CD4-positive, alpha-beta T cell (primary cell): Measurements from ENCODE around the gene PDLIM4. TPM values are rescaled to one million over a fixed set of nuclear protein-coding genes. Genes with fewer than 3 reads are reported as not detected.

Source experiments
- ATAC-seq: fragments of 200-7000 bp; cut with Tn5 transposase; one replicate; pipeline ENCODE4 v1.10.0; 2022; ENCODE audit warnings: mild to moderate bottlenecking; ENCODE audit not compliant: poor library complexity
- CTCF ChIA-PET: fragments of 350-600 bp; sonication (Branson Sonifier 250); formaldehyde crosslinking; loops from one replicate; lab custom pipeline; 2021; ENCODE audit warnings: antibody characterized with exemption, inconsistent platforms; lab: Charles Lee
- POLR2A ChIA-PET: fragments of 350-600 bp; sonication (Branson Sonifier 250); formaldehyde crosslinking; loops from one replicate; lab custom pipeline; 2021; ENCODE audit warnings: antibody characterized with exemption, inconsistent platforms; lab: Charles Lee
- DNase-seq, 14 experiments: peaks; one replicate each; pipeline ENCODE4 v3.0.0-alpha.2; 2013 to 2020; ENCODE audit warnings: mixed read lengths in 2 of 14
- H3K27ac ChIP-seq, 2 donors: one replicate each; pipeline versions ENCODE4 v1.5.1 to v1.7.0; 2013; ENCODE audit warnings: low read length in 2 of 2, low read depth in 1 of 2, mild to moderate bottlenecking in 1 of 2
- H3K27me3 ChIP-seq, 2 experiments: 1 replicate in 1 of 2; 2 replicates in 1 of 2; pipeline versions ENCODE4 v1.6.1 to v1.7.0; 2013; ENCODE audit warnings: low read length in 2 of 2, control low read depth in 1 of 2, mild to moderate bottlenecking in 1 of 2, moderate library complexity in 1 of 2; ENCODE audit not compliant: insufficient read depth in 2 of 2, control insufficient read depth in 1 of 2
- H3K36me3 ChIP-seq: one replicate; pipeline ENCODE4 v1.6.1; 2013; ENCODE audit warnings: low read length, control low read depth; ENCODE audit not compliant: insufficient read depth
- H3K4me1 ChIP-seq: one replicate; pipeline ENCODE4 v1.6.1; 2013; ENCODE audit warnings: low read length, control low read depth; ENCODE audit not compliant: insufficient read depth
- H3K4me3 ChIP-seq: one replicate; pipeline ENCODE4 v1.5.1; 2013; ENCODE audit warnings: mild to moderate bottlenecking, low read length, moderate library complexity
- H3K9me3 ChIP-seq, 2 experiments: 1 replicate in 1 of 2; 2 replicates in 1 of 2; pipeline versions ENCODE4 v1.6.1 to v1.7.0; 2013; ENCODE audit warnings: low read length in 2 of 2, mild to moderate bottlenecking in 2 of 2, control low read depth in 1 of 2, moderate library complexity in 1 of 2; ENCODE audit not compliant: control insufficient read depth in 1 of 2, insufficient read depth in 1 of 2
- H3K27ac Mint-ChIP-seq: one replicate; pipeline ENCODE4 v1.8.0; 2020; ENCODE audit warnings: mixed read lengths
- H3K27me3 Mint-ChIP-seq: one replicate; pipeline ENCODE4 v1.8.0; 2021; ENCODE audit warnings: mixed read lengths
- H3K36me3 Mint-ChIP-seq: one replicate; pipeline ENCODE4 v1.8.0; 2021; ENCODE audit warnings: low read depth, mixed read lengths
- H3K4me1 Mint-ChIP-seq: one replicate; pipeline ENCODE4 v1.8.0; 2021; ENCODE audit warnings: low read depth, mixed read lengths
- H3K4me3 Mint-ChIP-seq: one replicate; pipeline ENCODE4 v1.8.0; 2020; ENCODE audit warnings: mild to moderate bottlenecking, mixed read lengths
- H3K9me3 Mint-ChIP-seq: one replicate; pipeline ENCODE4 v1.8.0; 2020; ENCODE audit warnings: mixed read lengths
- CTCF ChIP-seq: fragments of 200-600 bp; IDR thresholded peaks from one replicate; pipeline ENCODE4 v1.8.0; 2022; ENCODE audit warnings: antibody characterized with exemption, mild to moderate bottlenecking
- intact Hi-C, 2 experiments: fragments of 100-400 bp; cut with DNase I in 1 of 2; cut with micrococcal nuclease in 1 of 2; formaldehyde crosslinking; loops; one replicate each; pipeline versions ENCODE4 v1.15.1 to v1.9.0; 2023 to 2025; cut with DNase I, micrococcal nuclease
- total RNA-seq, 174 experiments: library from RNA in 2 of 174; stranded (reverse) in 2 of 174; gene quantifications; one replicate each; pipeline ENCODE4 v1.2.3 and lab custom pipeline; 2021 to 2026

The PDLIM4 gene
- total RNA-seq, 2 experiments from 2014 or later: not detected

DNA sequence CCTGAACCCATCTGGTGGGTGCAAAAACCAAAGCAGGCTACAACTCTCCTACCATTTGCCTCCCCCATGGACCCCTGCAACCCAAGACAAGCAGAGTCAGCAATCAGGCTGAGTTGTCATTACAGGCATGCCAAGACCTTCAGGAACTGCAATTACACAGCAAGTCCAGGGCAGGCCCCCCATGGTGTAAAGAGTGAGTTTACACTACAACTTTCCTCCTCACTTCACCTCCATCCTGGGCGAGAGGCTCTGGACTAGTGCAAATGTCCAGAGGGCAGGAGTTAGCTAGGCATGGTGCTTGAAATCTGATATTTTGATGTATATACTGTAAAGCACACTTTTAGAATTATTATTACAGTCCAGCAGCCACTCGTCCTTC, 22.8 kb upstream of the PDLIM4 start:
- Histone ChIP-seq H3K9me3 (no peaks in the 10 kb centered on the region), H3K27ac (no peak overlapping the region), H3K27me3 (peaks cover 0 to 2% of the 10 kb centered on the region in 2 experiments), H3K4me1 (no peaks in the 10 kb centered on the region), H3K36me3 (no peaks in the 10 kb centered on the region), H3K4me3 (no peak overlapping the region)
- no peak for TF ChIP-seq CTCF
- intact Hi-C loops: no loop called here
- Mint-ChIP-seq H3K27me3 (peaks cover 16% of the 10 kb centered on the region), H3K36me3 (no peaks in the 10 kb centered on the region), H3K4me1 (no peaks in the 10 kb centered on the region), H3K9me3 (no peaks in the 10 kb centered on the region), H3K27ac (no peak overlapping the region), H3K4me3 (no peak overlapping the region)
- ChIA-PET POLR2A (no interaction called here), CTCF (no interaction called here)
- DNase-seq (no peak), ATAC-seq (no peak)

DNA sequence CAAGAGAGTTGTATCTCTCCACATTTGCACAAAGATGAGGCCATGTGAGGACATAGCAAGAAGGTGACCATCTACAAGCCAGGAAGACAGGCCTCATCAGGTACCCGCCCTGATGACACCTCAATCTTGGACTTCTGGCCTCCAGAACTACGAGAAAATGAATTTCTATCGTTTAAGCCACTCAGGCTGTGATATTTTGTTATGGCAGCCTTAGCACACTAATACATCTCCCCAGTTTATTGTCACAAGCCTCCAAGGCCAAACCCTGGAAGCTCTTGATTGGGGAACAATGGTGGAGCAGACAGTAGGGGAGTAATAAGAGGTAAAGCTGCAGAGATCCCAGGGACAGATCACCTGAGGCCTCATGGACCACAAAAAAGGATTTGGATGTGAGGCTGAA, 22.2 kb upstream of the PDLIM4 start:
- no peaks in the 10 kb centered on the region for H3K9me3 Mint-ChIP-seq
- ChIA-PET POLR2A (no interaction called here), CTCF (no interaction called here)
- no peaks in the 10 kb centered on the region for H3K36me3 ChIP-seq
- intact Hi-C loops: no loop called here
- no peaks in the 10 kb centered on the region for H3K4me1 ChIP-seq
- no peaks in the 10 kb centered on the region for H3K36me3 Mint-ChIP-seq
- no peak for TF ChIP-seq CTCF
- H3K27me3 ChIP-seq: peaks cover 0 to 2% of the 10 kb centered on the region in 2 experiments
- H3K27ac ChIP-seq: no peak overlapping the region
- DNase-seq: no peak
- no peak overlapping the region for H3K4me3 Mint-ChIP-seq
- no peaks in the 10 kb centered on the region for H3K4me1 Mint-ChIP-seq
- H3K4me3 ChIP-seq: no peak overlapping the region
- no peak for ATAC-seq
- no peaks in the 10 kb centered on the region for H3K9me3 ChIP-seq
- H3K27me3 Mint-ChIP-seq: peaks cover 10% of the 10 kb centered on the region
- H3K27ac Mint-ChIP-seq: no peak overlapping the region

GRCh38 chr5:132237141-132237540, 20.4 kb upstream of the PDLIM4 start:
- peaks cover 5% of the 10 kb centered on the region for H3K9me3 Mint-ChIP-seq
- H3K4me1 Mint-ChIP-seq: no peaks in the 10 kb centered on the region
- H3K27me3 Mint-ChIP-seq: no peaks in the 10 kb centered on the region
- Histone ChIP-seq H3K4me3 (no peak overlapping the region), H3K4me1 (no peaks in the 10 kb centered on the region), H3K27me3 (peaks cover 0 to 2% of the 10 kb centered on the region in 2 experiments), H3K27ac (no peak overlapping the region), H3K36me3 (no peaks in the 10 kb centered on the region), H3K9me3 (no peaks in the 10 kb centered on the region)
- CTCF ChIA-PET: interaction anchor here (1.2 to 1.4 kb wide), 2 partner anchors 20 to 263 kb away, joined by 5 to 8 read pairs; no protein-coding TSS in a partner anchor
- no peaks in the 10 kb centered on the region for H3K36me3 Mint-ChIP-seq
- TF ChIP-seq CTCF: no peak
- ATAC-seq: no peak
- intact Hi-C loops: no loop called here
- POLR2A ChIA-PET: no interaction called here
- no peak overlapping the region for H3K27ac Mint-ChIP-seq
- DNase-seq: peak in 1 of 14 experiments; percentile 10
- no peak overlapping the region for H3K4me3 Mint-ChIP-seq
